HepG2 (cell line): ENCODE results near the gene SYTL2. TPM values are rescaled to one million over a fixed set of nuclear protein-coding genes. Genes with fewer than 3 reads are reported as not detected.

Experiments used
- ATAC-seq: fragments of 200-7000 bp; cut with Tn5 transposase; 3 replicates; pipeline ENCODE4 v1.9.1; 2020; ENCODE audit warnings: mild to moderate bottlenecking, moderate library complexity
- BruUV-seq: library from RNA; stranded (reverse); fragments of 400-500 nt; replicated peaks from 2 replicates; lab custom pipeline; 2021; lab: Mats Ljungman, UMichigan
- CTCF ChIA-PET: fragments of 300-600 bp; formaldehyde crosslinking; extraction: SDS; loops from one replicate; lab custom pipeline; 2021; ENCODE audit warnings: low total read pairs, inconsistent platforms, low intra/inter-chr PET ratio; lab: Yijun Ruan, JAX
- POLR2A ChIA-PET: fragments of 350-600 bp; sonication (Branson Sonifier 250); formaldehyde crosslinking; loops from one replicate; lab custom pipeline; 2020; ENCODE audit warnings: antibody characterized with exemption, inconsistent platforms; lab: Yijun Ruan, JAX
- DNase-seq: peaks from one replicate; pipeline ENCODE4 v3.0.0-alpha.2; 2015; ENCODE audit warnings: low spot score
- FAIRE-seq: peaks from 3 replicates; lab custom pipeline; 2011; peaks lifted over from hg19 to GRCh38; lab: Jason Lieb, UNC
- H2AFZ ChIP-seq: one replicate; pipeline ENCODE4 v1.6.1; 2011; ENCODE audit warnings: low read length, inconsistent platforms
- H3K27ac ChIP-seq: fragments of 300-600 bp; 3 replicates; pipeline ENCODE4 v1.8.0; 2011; ENCODE audit warnings: mixed run types, mild to moderate bottlenecking, mixed read lengths, low read length, inconsistent platforms; ENCODE audit not compliant: insufficient read depth; ENCODE audit errors: extremely low read length
- H3K27me3 ChIP-seq, 2 experiments: fragments of 200-600 bp in 1 of 2; 2 replicates in 1 of 2; 3 replicates in 1 of 2; pipeline versions ENCODE4 v1.6.0 to v1.8.0; 2011; ENCODE audit warnings: low read length in 2 of 2, mild to moderate bottlenecking in 2 of 2, moderate library complexity in 2 of 2, inconsistent platforms in 1 of 2; ENCODE audit not compliant: insufficient read depth in 2 of 2, control insufficient read depth in 1 of 2
- H3K36me3 ChIP-seq, 2 experiments: fragments of 200-600 bp in 1 of 2; replicated peaks in 1 of 2; 2 replicates in 1 of 2; 3 replicates in 1 of 2; pipeline versions ENCODE4 v1.5.1 to v1.8.0; 2011; ENCODE audit warnings: low read length in 2 of 2, inconsistent platforms in 1 of 2; ENCODE audit not compliant: insufficient read depth in 2 of 2, control insufficient read depth in 1 of 2
- H3K4me1 ChIP-seq: 2 replicates; pipeline ENCODE4 v1.5.1; 2012; ENCODE audit warnings: low read length, inconsistent platforms; ENCODE audit not compliant: insufficient read depth
- H3K4me2 ChIP-seq: 2 replicates; pipeline ENCODE4 v1.6.0; 2011; ENCODE audit warnings: low read depth, low read length, inconsistent platforms
- H3K4me3 ChIP-seq, 3 experiments: fragments of 200-600 bp in 1 of 3; sonication (generic), shearing (Covaris generic) in 1 of 3; replicated peaks in 1 of 3; 2 replicates each; pipeline ENCODE4 v1.5.1; 2011 to 2016; ENCODE audit warnings: low read length in 3 of 3, inconsistent platforms in 2 of 3, low read depth in 2 of 3, mild to moderate bottlenecking in 2 of 3, control low read depth in 1 of 3, mixed read lengths in 1 of 3; ENCODE audit not compliant: insufficient read depth in 1 of 3
- H3K79me2 ChIP-seq: one replicate; pipeline ENCODE4 v1.6.1; 2011; ENCODE audit warnings: low read length, inconsistent platforms; ENCODE audit not compliant: insufficient read depth
- H3K9ac ChIP-seq: 2 replicates; pipeline ENCODE4 v1.6.0; 2011; ENCODE audit warnings: mild to moderate bottlenecking, low read depth, low read length, inconsistent platforms; ENCODE audit not compliant: insufficient read depth
- H3K9me3 ChIP-seq: 2 replicates; pipeline ENCODE4 v1.5.1; 2012; ENCODE audit warnings: mild to moderate bottlenecking, low read length
- H4K20me1 ChIP-seq: 2 replicates; pipeline ENCODE4 v1.6.0; 2011; ENCODE audit warnings: inconsistent platforms, mild to moderate bottlenecking, low read length, moderate library complexity; ENCODE audit not compliant: insufficient read depth
- ATF7 ChIP-seq, 2 experiments: fragments of 450-650 bp in 1 of 2; sonication (generic) in 1 of 2; formaldehyde crosslinking in 1 of 2; IDR thresholded peaks; 2 replicates each; pipeline versions ENCODE4 v1.4.0 to v1.6.1; 2016 to 2020; ENCODE audit warnings: antibody characterized with exemption in 1 of 2, mild to moderate bottlenecking in 1 of 2, missing genetic modification reagents in 1 of 2
- GABPB1 ChIP-seq: IDR thresholded peaks from 2 replicates; pipeline ENCODE4 v1.6.1; 2016; ENCODE audit warnings: mild to moderate bottlenecking, missing genetic modification reagents, moderate library complexity, missing compliant biosample characterization
- JUNB ChIP-seq: sonication (generic); formaldehyde crosslinking; IDR thresholded peaks from 2 replicates; pipeline ENCODE4 v1.8.0; 2022; ENCODE audit warnings: missing genetic modification reagents, mild to moderate bottlenecking, borderline replicate concordance
- MLLT10 ChIP-seq: sonication (generic); formaldehyde crosslinking; IDR thresholded peaks from 2 replicates; pipeline ENCODE4 v1.4.0; 2020; ENCODE audit warnings: missing genetic modification reagents
- NCOA5 ChIP-seq: sonication (generic); formaldehyde crosslinking; IDR thresholded peaks from 2 replicates; pipeline ENCODE4 v1.4.0; 2020; ENCODE audit warnings: missing genetic modification reagents
- NFYB ChIP-seq: sonication (generic); formaldehyde crosslinking; IDR thresholded peaks from 2 replicates; pipeline ENCODE4 v1.4.0; 2020; ENCODE audit warnings: missing genetic modification reagents
- POGZ ChIP-seq: sonication (generic); formaldehyde crosslinking; IDR thresholded peaks from 2 replicates; pipeline ENCODE4 v1.4.0; 2020; ENCODE audit warnings: mild to moderate bottlenecking, missing genetic modification reagents
- PTBP1 ChIP-seq: fragments of 200-400 bp; formaldehyde crosslinking; IDR thresholded peaks from 2 replicates; pipeline ENCODE4 v1.6.1; 2018; ENCODE audit warnings: low read length, low read depth; ENCODE audit not compliant: poor library complexity, severe bottlenecking
- RBAK ChIP-seq: sonication (generic); formaldehyde crosslinking; IDR thresholded peaks from 2 replicates; pipeline ENCODE4 v1.5.1; 2020; ENCODE audit warnings: mild to moderate bottlenecking, missing genetic modification reagents
- RFX3 ChIP-seq: IDR thresholded peaks from 2 replicates; pipeline ENCODE4 v1.6.1; 2016; ENCODE audit warnings: missing biosample characterization, missing genetic modification reagents
- SETDB1 ChIP-seq: sonication (generic); formaldehyde crosslinking; IDR thresholded peaks from 2 replicates; pipeline ENCODE4 v1.5.1; 2020; ENCODE audit warnings: missing genetic modification reagents, mild to moderate bottlenecking, borderline replicate concordance
- SOX5 ChIP-seq: IDR thresholded peaks from 2 replicates; pipeline ENCODE4 v1.6.1; 2016; ENCODE audit warnings: borderline replicate concordance
- TP53 ChIP-seq: sonication (generic); formaldehyde crosslinking; conservative IDR thresholded peaks from 2 replicates; pipeline ENCODE4 v1.4.0; 2020; ENCODE audit warnings: missing genetic modification reagents
- USF2 ChIP-seq, 2 experiments: sonication (generic) in 1 of 2; formaldehyde crosslinking in 1 of 2; IDR thresholded peaks; 2 replicates each; pipeline versions ENCODE4 v1.5.1 to v1.6.1; 2011 to 2020; ENCODE audit warnings: borderline replicate concordance in 1 of 2, low read depth in 1 of 2, low read length in 1 of 2, mild to moderate bottlenecking in 1 of 2, missing genetic modification reagents in 1 of 2, moderate library complexity in 1 of 2
- ZBTB49 ChIP-seq: sonication (generic); formaldehyde crosslinking; IDR thresholded peaks from 2 replicates; pipeline ENCODE4 v1.4.0; 2020; ENCODE audit warnings: missing genetic modification reagents, borderline replicate concordance
- ZFY ChIP-seq: sonication (generic); formaldehyde crosslinking; IDR thresholded peaks from 2 replicates; pipeline ENCODE4 v1.4.0; 2020; ENCODE audit warnings: missing genetic modification reagents
- ZNF234 ChIP-seq: sonication (generic); formaldehyde crosslinking; conservative IDR thresholded peaks from 2 replicates; pipeline ENCODE4 v1.5.1; 2020; ENCODE audit warnings: mild to moderate bottlenecking, missing genetic modification reagents
- ZNF326 ChIP-seq: sonication (generic); formaldehyde crosslinking; IDR thresholded peaks from 2 replicates; pipeline ENCODE4 v1.4.0; 2020; ENCODE audit warnings: missing genetic modification reagents, borderline replicate concordance
- ZNF431 ChIP-seq: sonication (generic); formaldehyde crosslinking; IDR thresholded peaks from 2 replicates; pipeline ENCODE4 v1.9.0; 2022; ENCODE audit warnings: missing genetic modification reagents, low read depth, mild to moderate bottlenecking, borderline replicate concordance
- ZNF44 ChIP-seq: sonication (generic); formaldehyde crosslinking; IDR thresholded peaks from 2 replicates; pipeline ENCODE4 v1.5.1; 2020; ENCODE audit warnings: mild to moderate bottlenecking, missing genetic modification reagents
- ZNF557 ChIP-seq: sonication (generic); formaldehyde crosslinking; IDR thresholded peaks from 2 replicates; pipeline ENCODE4 v1.4.0; 2020; ENCODE audit warnings: missing genetic modification reagents
- ZNF670 ChIP-seq: sonication (generic); formaldehyde crosslinking; IDR thresholded peaks from 2 replicates; pipeline ENCODE4 v1.8.0; 2022; ENCODE audit warnings: mild to moderate bottlenecking, missing genetic modification reagents, borderline replicate concordance
- WGBS: methylation state at CpG from one replicate; pipeline ENCODE4 v1.1.6; 2017; ENCODE audit warnings: low lambda C conversion rate; 5-methylcytosine and 5-hydroxymethylcytosine counted together
- in situ Hi-C: cut with HindIII; loops from 2 replicates; pipeline ENCODE4 v1.10.0; 2017; ENCODE audit warnings: low pct_unique_long_range_greater_than_20kb; ENCODE audit not compliant: extremely low pct_ligation_motif_present
- intact Hi-C: fragments of 100-400 bp; cut with micrococcal nuclease; formaldehyde crosslinking; loops from one replicate; pipeline ENCODE4 v1.10.0; 2022; ENCODE audit not compliant: unreplicated experiment
- polyA plus RNA-seq, 8 experiments: library from polyadenylated mRNA; depleted of rRNA in 3 of 8; stranded (reverse) in 7 of 8; unstranded in 1 of 8; fragments of >200 nt; fragmentation: Illumina TruSeq in 4 of 8; extraction: Trizol in 4 of 8; gene quantifications; 2 replicates each; pipeline versions ENCODE4 v1.2.1 to v1.2.3, GENCODE V29; 2011 to 2016; ENCODE audit warnings: low read depth in 4 of 8, missing spikeins in 1 of 8, mixed read lengths in 1 of 8; ENCODE audit not compliant: insufficient read depth in 1 of 8
- total RNA-seq, 5 experiments: library from RNA; depleted of rRNA; stranded (reverse); fragments of >200 nt; fragmentation: Illumina TruSeq; extraction: Trizol; gene quantifications; 2 replicates each; pipeline ENCODE4 v1.2.3, GENCODE V29; 2016; ENCODE audit warnings: low read depth in 1 of 5

SYTL2 gene
- total and polyA plus RNA-seq, 2 of the 13 experiments (the other 11 are each of a cell fraction or from before 2014, with no cell fraction given) = 0.77 to 0.90 TPM

- TF ChIP-seq PTBP1 (no peak), POGZ (CRISPR knock-in tag) (no peak), NCOA5 (CRISPR knock-in tag) (no peak), TP53 (no peak), ZNF431 (CRISPR knock-in tag) (no peak), MLLT10 (CRISPR knock-in tag) (no peak), SETDB1 (no peak)
These were observed 93.5 kb downstream of the SYTL2 start (continued) for GRCh38 chr11:85717429-85717828.

- Histone ChIP-seq H3K9ac (no peak overlapping the region), H3K36me3 (no peaks in the 10 kb centered on the region), H3K4me2 (no peak overlapping the region), H4K20me1 (no peaks in the 10 kb centered on the region), H3K27ac (no peak overlapping the region), H3K4me3 (no peak overlapping the region), H3K4me1 (no peaks in the 10 kb centered on the region), H2AFZ (no peak overlapping the region), H3K79me2 (no peaks in the 10 kb centered on the region), H3K9me3 (no peaks in the 10 kb centered on the region), H3K27me3 (no peaks in the 10 kb centered on the region)
- FAIRE-seq (no peak), ATAC-seq (no peak), DNase-seq (no peak)
- WGBS = 78% methylated on average over 3 of the region's 3 CpGs
- POLR2A ChIA-PET = no interaction called here
- intact Hi-C loops (loop anchor here (1.0 kb wide), 1 partner anchor 53 kb away; no protein-coding TSS in a partner anchor), in situ Hi-C loops (no loop called here)
- CTCF ChIA-PET = no interaction called here
- no TSS peak for BruUV-seq
- no peak for TF ChIP-seq ZNF557 (CRISPR knock-in tag)
- no peak for TF ChIP-seq USF2 (IDR thresholded peaks at IDR 0.05; ENCODE audit: low read depth, low read length)
- no peak for TF ChIP-seq USF2 (CRISPR knock-in tag; IDR thresholded peaks at IDR 0.05; ENCODE audit: borderline replicate concordance)
- no peak for TF ChIP-seq JUNB
- no peak for TF ChIP-seq ZNF44 (CRISPR knock-in tag)
- no peak for TF ChIP-seq RFX3 (CRISPR knock-in tag)
- no peak for TF ChIP-seq GABPB1 (CRISPR knock-in tag)
- TF ChIP-seq ZNF234 (CRISPR knock-in tag) = no peak
- no peak for TF ChIP-seq SOX5 (CRISPR knock-in tag)
- no peak for TF ChIP-seq ZFY (CRISPR knock-in tag)
- no peak for TF ChIP-seq NFYB
- no peak for TF ChIP-seq ATF7 (IDR thresholded peaks at IDR 0.05)
- TF ChIP-seq ATF7 (CRISPR knock-in tag; IDR thresholded peaks at IDR 0.05) = no peak
- TF ChIP-seq ZNF326 (CRISPR knock-in tag) = no peak
- no peak for TF ChIP-seq ZNF670
- TF ChIP-seq RBAK (CRISPR knock-in tag) = no peak
- no peak for TF ChIP-seq ZBTB49 (CRISPR knock-in tag)
These were observed 98.0 kb downstream of the SYTL2 start for GRCh38 chr11:85712953-85713352.
